ENCODE data around the gene TSPAN18. TPM values are rescaled to one million over a fixed set of nuclear protein-coding genes. Genes with fewer than 3 reads are reported as not detected.

TSPAN18 gene
- total and polyA plus RNA-seq, 2 experiments from 2014 or later, result 6.0 to 10.6 TPM

GRCh38 chr11:44903518-44903917, 176.8 kb downstream of the TSPAN18 start (continued):
- no peak for TF ChIP-seq ZNF462 (CRISPR knock-in tag; IDR thresholded peaks at IDR 0.05)

- ATAC-seq, result no peak
- H3K27me3 ChIP-seq (ENCODE audit: insufficient read depth), result no peaks in the 10 kb centered on the region
- Mint-ChIP-seq H3K27me3 (ENCODE audit: insufficient read depth, low read depth, poor library complexity) (peaks cover 20% of the 10 kb centered on the region), H3K9me3 (peaks cover 3% of the 10 kb centered on the region; the same call in 1 of the 3 replicates), H3K4me3 (no peak overlapping the region), H3K36me3 (ENCODE audit: low read depth) (peaks cover 4% of the 10 kb centered on the region; the same call in 1 of the 3 replicates), H3K4me1 (peaks cover 35% of the 10 kb centered on the region), H3K27ac (no peak overlapping the region)
- no peak overlapping the region for H3K27ac ChIP-seq (ENCODE audit: low read depth)
- peaks cover 4% of the 10 kb centered on the region; the same call in 1 of the 2 replicates for H3K9me2 ChIP-seq (ENCODE audit: insufficient read depth)
- no peaks in the 10 kb centered on the region for H3K79me2 ChIP-seq (replicated peaks; ENCODE audit: insufficient read depth)
- H4K20me1 ChIP-seq (replicated peaks; ENCODE audit: insufficient read depth), result no peaks in the 10 kb centered on the region
- no peak for DNase-seq (ENCODE audit: low spot score)
- H3K36me3 ChIP-seq (ENCODE audit: insufficient read depth), result no peaks in the 10 kb centered on the region
- peaks cover 23% of the 10 kb centered on the region for H3K4me1 ChIP-seq (ENCODE audit: insufficient read depth)
- 0 out of 2 replicates have a peak, but pooled peaks cover 4% of the 10 kb centered on the region for H3F3A ChIP-seq (replicated peaks; ENCODE audit: low read depth)
- no peak overlapping the region for H3K4me2 ChIP-seq
- H3K4me3 ChIP-seq, result no peak overlapping the region
- H2AFZ ChIP-seq, result no peak overlapping the region
- TF ChIP-seq ZNF331 (CRISPR knock-in tag; IDR thresholded peaks at IDR 0.05; ENCODE audit: low read depth) (no peak), ETS1 (IDR thresholded peaks at IDR 0.05) (no peak), POLR2AphosphoS5 (IDR thresholded peaks at IDR 0.05; ENCODE audit: low read depth) (no peak), EZH2 (IDR thresholded peaks at IDR 0.05; ENCODE audit: low read depth, unreplicated experiment) (no peak), ZNF462 (CRISPR knock-in tag; IDR thresholded peaks at IDR 0.05) (no peak)
Observed at GRCh38 chr11:44904261-44905020, 177.7 kb downstream of the TSPAN18 start.

Data from GM23338 (cell line).